GM21367 (cell line): ENCODE data around the gene PARD6G.

Experiments used
- ATAC-seq: cut with Tn5 transposase; IDR thresholded peaks from one replicate; pipeline ENCODE4 v1.9.1; 2021; ENCODE audit not compliant: unreplicated experiment

PARD6G gene

DNA sequence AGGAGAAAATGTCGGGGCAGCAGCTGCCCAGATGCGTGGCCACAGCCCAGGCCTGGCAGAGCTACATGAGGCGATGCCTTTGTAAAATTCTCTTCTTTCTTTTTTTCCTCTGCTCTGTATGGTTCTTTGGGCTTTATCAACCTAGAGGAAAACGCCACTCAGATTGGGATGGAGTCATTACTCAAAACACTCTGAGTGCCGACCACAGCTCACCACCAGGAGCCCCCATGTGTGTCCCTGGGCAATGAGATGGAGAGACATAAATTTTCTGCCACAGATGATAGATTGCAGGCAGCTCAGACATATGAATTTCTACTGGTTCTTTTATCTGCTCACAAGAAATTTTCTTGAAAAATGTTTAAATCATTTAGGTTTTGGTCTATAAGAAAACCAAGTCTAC is 56.0 kb downstream of the PARD6G start:
- no peak for ATAC-seq

DNA sequence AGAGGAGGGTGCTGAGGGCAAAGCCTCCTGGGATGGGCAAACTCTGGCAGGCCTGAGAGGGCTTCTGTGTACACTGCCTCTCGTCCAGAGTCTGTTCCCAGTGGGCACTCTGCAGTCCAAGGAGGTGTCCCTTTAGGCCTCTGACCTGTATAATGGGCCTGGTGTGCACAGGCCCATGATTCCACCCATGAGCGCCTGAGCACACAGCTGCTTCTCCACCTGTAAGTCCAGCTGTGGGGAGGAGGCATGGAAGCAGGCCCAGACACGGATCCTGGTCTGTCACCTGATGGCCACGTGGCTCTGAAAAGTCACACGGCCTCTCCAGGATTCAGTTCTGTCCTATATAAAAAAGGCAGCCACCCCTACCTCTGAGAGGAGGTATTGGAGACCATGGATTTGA is 57.0 kb downstream of the PARD6G start:
- ATAC-seq: no peak

DNA sequence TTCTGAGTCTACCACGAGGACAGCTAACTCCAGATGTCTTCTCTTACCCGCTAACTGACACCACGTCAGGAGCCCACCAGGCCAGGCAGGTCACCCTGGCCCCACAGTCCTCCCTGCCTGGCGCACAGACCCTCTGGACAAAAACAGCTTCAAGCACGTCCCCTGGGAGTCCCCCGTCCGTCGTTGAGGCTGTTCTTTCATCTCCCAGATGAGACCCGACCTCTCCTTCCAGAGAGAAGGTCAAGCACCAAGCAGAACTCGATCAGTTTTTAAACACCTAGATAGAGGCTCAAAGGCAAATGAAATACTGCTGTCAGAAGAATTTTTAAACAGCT is 57.8 kb downstream of the PARD6G start:
- ATAC-seq: no peak

DNA sequence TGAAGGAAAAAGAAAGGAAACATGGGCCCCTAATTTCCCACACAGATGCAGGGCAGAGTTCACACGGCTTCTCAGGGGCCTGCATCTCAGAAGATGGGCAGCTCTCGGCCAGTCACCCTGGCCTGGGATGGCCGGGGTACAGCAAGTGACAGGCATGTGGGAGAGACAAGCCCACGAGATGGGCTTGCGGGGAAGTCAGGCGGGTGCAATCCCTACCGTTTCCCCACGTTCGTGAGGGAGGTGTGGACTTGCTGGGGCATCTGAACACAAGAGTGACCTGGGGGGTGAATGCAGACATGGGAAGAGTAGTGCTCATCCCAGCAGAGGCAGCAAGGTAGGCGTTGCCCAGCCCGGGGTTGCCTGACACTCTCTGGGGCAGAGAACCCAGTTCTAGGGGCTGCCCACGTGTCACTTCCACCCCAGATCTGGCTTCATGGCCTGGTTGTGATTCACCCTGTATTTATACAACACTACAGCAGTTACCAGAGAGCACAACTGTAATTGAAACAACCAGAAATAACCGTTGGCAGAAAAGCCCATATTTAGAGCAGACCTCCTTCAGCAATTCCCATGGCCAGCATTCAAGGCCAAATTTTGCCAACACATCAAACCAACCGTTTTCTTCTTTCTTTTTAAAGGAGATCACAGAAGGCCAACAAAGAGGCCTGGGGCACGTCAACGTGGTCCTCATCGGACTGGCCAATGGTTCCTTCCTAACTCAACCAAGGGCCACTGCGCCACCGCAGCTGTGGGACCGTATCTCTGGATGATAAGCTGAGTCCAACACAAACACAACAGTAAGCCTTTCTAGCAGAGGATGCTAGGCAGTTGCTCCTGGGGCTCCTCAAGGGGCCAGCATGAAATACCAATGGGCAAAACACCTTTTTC is 58.4 kb downstream of the PARD6G start:
- no peak for ATAC-seq

DNA sequence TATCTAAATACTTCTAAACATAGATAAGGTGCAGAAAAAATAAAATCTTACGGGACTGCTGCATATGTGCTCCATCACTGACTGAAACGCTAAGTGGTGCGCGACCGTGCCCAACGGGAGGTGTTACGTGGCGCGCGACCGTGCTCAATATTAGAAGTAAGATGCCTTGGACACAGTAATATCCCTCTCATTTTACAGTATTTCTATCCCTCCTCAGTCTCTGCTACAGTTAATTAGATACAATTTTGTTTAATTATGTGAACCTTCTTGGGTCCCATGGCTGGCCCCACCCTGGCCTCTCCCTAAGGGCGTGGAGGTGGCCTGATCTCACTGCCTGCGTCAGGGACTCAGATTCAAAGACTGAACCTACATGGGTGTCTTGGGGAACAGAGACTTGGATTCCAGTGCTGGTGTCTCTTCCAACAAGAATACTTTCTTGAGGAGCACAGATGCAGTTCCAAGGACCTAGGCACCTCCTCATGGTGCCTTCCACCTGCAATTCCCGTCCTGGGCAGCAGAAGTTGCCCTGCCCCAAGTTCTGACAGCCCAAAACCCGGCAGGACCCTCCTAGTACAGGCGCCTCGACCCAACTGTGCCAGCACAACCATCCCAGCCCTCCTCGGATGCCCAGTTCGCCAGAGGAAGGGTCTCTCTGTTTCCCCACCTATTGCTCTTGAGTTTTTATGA is 59.2 kb downstream of the PARD6G start:
- ATAC-seq: no peak

DNA sequence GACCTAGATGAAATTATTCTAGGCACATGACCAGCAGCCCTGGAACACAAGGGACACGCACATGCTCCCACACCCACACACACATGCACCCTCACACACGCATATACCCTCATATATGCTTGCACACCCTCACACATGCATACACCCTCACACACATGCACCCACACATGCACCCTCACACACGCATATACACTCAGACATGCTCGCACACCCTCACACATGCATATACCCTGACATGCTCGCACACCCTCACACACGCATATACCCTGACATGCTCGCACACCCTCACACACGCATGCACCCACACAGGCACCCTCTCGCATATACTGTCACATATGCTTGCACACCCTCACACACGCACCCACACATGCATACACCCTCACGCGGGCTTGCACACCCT is 61.8 kb downstream of the PARD6G start:
- ATAC-seq: no peak

DNA sequence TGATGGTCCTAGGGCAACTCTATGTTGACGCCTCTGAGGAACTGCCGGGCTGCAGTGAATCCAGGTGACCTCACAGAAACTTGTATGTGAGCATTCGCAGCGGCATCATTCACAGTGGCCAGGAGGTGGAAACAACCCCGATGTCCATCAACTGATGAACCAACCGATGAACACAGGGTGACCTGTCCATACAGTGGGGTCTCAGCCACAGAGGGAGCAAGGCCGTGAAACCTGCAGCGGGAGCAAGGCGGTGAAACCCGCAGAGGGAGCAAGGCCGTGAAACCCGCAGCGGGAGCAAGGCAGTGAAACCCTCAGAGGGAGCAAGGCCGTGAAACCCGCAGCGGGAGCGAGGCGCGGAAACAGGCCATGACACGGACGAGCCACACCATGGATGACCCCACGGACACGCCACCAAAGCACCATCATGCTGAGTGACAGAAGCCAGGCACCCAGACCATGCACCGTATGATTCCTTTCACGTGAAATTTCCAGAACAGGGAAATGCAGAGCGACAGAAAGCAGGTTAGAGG is 63.0 kb downstream of the PARD6G start:
- no peak for ATAC-seq

DNA sequence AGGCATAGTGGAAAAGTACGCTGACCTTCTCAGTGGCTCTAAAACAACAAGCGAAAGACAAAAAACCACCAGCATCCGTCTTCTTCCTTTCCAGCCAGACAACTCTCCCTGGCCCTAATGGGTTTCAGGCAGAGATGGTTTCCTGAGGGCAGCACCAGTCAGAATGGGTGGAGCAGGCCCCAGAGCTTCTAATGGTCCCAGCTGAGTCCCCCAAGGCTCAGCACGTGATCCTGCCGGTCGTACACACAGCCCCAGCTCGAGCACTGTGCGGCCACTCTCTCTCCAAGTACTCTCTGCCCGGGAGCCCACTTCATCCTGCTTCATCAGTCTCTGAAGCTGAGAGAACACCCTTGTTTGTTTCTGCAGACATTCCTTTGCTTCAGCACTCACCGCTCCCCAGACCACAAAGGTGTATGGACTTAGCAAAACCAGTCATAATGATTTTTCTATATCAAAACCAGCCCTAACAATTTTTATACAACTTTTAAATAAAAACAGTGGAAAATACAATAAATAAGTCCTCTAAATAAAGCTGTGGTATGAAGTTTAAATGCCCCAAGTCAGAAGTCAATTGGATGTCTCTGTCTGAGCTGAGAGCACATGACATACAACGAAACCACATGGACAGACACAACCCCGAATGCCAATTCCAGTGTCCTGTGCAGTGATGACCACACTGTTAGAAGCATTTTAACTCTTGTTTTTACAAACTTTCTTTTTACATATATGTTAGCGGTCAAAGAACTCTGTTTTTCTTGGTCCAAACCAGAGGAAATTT is 63.9 kb downstream of the PARD6G start:
- ATAC-seq: no peak

DNA sequence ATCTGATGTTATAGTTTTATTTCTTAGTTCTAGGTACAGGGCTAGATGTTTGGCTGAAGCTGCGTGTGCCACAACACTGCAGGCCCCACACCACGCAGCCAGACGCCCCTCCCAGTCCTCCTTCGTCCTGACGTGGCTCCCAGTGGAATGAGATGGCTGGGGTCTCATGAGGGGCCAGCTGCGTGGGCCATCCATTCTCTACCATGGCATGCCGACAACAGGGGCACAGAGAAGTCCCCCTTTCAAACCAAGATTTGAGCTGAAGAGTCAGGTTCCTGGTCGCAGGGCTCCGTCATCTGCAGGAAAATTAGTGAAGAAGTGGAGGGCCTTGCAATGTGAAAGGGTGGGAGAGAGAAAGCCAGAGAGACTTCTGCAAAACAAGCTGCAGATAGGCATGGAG is 64.5 kb downstream of the PARD6G start:
- ATAC-seq: no peak

DNA sequence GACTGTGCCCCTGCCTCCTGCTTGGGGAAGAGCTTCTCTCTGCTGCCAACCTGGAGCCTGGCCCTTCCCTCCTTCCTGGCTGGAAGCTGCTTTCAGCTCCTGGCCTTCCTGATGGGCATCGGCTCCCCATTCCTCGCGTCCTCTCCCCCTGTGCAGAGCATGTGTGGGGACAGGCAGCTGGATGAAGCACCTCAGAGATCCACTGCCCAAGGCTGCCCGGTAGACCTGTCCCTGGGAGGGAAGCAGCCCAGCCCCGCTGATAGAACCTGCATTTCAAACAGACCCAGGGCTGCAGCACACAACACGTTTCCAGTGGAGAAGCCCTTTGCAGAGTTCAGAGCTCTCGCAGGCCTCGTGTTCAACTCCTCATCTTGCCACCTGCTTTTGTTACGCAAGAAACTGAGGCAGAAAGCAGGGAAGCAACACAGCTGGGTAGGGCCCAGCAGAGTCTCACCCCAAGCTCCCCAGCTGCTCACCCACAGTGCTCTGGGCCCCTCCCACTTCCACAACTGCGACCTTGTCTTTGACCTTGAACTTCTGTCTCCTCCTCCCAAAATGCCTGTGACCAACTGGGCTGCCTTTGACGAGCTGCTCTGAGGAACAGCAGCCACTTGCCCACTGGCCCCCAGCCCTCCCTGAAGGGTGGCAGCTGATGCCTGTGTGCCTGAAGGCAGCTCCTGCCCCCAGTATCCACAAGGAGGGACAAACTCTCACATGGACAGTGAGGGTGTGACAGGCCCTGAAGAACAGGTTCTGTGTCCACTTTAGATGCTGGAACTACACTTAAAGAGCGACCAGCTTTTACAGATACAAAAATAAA is 65.5 kb downstream of the PARD6G start:
- ATAC-seq: no peak

DNA sequence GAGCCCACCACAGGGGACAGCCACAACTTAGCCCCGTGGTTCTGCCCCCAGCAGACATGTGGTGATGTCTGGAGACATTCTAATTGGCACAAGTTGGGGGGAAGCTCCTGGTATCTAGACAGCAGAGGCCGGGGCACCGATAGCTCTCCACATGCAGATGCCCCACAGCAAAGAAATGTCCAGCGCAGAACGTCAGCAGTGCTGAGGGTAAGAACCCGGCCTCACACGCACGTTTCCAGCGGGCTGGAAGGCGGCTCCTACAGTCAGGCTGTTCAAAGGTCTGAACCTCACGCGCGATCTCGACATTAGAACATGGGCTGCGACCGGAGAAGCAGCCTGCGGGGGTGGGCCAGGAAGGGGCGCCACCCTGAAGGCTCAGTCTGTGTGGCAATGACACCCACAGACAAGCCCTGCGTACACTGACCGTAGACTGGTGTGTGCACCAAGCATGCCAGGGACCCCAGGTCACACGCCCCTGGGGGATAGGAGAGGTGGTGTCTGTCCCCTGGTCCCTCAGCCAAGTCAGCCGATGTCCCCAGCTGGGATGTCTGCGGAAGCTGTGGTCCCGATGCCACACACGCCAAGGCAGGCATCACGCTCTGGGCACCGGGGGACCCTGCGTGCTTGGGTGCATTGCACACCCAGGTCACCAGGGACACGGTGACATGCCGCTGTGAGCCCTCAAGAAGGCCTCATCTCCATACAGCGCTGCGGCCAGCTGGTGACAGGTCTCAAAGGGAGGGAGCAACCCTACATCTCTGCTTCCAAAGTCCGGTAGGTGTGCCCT is 66.3 kb downstream of the PARD6G start:
- ATAC-seq: no peak

DNA sequence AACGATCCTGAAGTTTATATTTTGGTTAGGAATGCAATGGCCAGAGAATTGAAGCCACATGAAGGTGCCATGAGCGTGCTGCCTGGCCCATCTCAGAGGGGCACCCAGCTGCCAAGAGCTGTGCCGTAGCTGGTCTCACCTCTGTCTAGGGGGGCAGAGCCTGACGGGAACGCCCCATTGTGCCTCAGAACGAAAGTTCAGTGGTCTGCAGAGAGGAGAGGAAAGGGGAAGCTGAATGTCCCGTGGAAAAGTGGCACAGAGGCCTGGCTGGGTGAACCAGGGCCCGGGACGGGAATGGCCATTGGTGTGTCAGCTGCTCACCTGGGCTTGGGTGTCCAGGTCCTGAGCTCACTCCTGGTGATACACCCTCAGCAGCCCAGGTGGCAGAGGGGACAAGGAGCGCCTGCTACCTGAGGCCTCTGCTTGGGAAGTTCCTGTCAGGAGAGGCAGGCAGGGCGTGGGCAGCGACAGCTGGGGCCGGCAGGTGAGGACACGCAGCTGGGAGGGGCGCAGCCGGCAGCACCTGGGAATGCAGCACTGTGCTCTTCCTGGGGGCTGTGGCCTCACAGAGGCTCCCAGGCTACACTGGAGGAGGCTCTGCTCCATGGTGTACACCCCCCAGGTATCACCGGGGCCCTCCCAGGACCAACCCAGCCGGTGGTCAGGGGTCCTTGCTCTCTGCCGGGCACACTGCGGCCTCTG is 67.3 kb downstream of the PARD6G start:
- no peak for ATAC-seq

DNA sequence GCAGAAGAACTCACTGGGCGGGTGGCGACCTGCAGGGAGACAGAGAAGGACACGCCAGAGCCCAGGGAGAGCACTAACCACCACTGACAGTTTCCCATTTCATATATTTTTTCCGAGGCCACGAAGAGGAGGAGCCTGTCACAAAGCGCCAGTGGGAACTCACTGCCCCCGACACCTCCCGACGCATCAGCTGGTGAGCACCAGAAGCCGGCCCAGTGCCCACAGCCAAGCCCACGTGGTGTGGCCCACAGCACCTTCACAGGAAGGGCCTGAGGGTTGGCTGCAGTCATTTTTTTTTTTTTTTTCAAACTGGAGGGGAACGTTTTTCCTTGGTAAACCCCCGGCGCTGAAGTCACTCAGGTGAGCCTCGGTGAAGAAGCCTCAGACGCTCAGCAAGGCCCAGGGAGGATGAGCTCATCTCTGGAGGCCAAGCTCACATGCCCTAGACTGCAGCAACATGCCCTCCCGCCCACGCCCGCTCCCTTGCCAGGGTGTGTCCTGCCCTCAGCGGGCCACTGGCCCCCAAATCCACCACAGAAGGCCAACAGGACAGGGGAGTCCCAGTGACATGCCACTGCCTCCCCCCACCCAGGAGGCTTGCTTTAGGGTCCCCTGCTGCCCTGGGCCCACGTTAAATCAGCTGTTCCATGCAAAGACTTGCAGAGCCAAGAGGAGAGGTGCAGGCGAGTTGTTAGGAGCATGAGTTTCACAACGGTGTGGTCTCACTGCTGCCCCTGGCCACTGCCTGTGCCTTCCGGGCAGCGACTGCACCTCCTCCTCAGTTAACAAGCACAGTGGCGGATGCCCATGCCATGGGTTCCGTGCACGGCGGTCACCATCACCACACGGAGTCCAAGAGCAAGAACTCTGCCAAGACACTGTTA is 68.1 kb downstream of the PARD6G start:
- no peak for ATAC-seq

DNA sequence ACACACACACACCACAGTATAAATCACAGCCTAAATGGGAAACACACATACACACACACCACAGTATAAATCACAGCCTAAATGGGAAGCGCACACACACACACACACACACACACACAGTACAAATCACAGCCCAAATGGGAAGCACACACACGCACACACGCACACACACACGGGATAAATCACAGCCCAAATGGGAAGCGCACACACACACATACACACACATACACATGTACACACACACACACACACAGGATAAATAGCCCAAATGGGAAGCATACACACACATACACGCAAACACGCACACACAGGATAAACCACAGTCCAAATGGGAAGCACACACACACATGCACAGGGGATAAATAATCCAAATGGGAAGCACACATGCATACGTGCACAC is 70.2 kb downstream of the PARD6G start:
- ATAC-seq: no peak

DNA sequence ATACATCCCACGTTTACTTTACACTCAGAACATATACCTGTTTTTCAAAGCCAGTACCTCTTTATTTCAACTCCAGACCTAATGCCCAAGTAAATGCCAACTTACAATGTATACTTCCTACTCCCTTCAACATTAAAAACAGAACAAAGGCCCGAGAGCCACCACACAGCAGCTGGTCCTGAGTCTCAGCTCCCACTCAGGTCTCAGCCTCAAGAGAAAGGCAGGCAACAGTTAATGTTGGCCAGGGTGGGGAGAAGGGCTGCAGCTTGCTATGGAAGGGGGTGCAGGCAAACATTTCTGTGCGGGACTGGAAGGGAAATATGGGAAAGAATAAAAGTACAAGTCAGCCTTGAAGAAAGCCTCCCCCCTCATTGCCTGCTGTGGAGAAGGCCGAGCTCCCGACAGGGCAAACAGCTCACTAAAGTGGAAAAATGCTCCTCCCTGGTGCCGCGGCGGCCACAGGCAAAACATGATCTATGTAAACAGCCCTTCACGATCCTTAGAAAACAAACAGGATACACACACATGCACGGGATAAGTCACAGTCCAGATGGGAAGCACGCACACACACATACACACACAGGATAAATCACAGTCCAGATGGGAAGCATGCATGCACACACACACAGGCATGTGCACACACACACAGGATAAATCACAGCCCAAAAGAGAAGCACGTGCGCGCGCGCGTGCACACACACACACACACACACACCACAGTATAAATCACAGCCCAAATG is 70.8 kb downstream of the PARD6G start:
- ATAC-seq: no peak

DNA sequence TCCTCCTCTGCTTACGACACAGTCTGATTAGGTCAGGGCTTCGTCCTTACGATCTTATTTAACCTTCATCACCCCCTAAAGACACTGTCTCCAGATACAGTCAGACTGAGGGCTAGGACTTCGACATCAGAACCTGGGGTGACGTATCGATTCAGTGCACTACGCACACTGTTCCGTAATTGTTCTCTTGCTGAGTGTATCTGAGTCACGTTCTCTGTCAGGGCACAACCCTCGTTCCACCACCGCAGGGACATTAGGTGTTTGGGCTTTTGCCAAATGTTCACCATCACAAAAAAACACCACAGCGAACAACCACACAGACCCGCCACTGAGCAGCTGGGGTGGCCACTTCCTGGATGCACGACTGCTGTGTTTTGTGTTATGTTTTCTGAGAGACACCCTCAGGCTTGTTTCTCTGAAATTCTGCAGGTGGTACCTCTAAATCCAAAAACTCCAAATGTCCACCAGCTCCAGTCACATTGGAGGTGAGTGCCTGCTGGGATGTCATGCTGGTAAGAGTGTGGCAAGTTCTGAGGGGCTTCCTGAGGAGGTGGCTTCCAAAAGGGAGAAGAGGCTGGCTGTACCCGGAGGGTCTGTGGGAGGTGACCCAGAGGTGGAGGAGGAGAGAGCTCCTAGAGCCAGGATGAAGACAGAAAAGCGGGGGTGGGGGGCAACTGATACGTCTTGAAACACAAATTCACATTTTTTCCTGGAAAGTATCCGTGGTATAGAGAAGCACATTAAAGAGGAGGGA is 71.7 kb downstream of the PARD6G start:
- ATAC-seq: no peak

DNA sequence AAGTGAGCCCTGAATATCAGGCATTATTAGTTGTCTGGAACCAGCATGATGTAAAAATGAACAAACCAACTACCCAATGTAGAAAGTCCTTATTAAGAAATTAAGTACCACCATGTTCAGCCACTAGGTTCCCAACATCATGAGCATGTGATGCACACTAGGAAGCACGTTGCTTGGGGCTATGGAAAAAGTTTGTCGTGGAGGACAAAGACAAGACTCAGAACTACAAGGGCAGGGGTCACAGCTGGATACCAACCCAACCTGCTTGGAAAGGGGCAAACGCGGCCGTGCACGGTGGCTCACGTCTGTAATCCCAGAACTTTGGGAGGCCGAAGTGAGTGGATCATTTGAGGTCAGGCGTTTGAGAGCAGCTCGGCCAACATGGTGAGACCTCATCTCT is 74.3 kb downstream of the PARD6G start:
- ATAC-seq: no peak
